Urothelium cell line (cell line): ENCODE data around the gene CTCFL.
A peak's percentile ranks its signal among the peaks of the same experiment; 100 is the strongest.

Experiments
- DNase-seq: peaks from one replicate; pipeline ENCODE4 v3.0.0; 2011; ENCODE audit warnings: low spot score, mixed read lengths
- FAIRE-seq: peaks from 2 replicates; lab custom pipeline; 2011; peaks lifted over from hg19 to GRCh38; lab: Jason Lieb, UNC

CTCFL gene, protein sequence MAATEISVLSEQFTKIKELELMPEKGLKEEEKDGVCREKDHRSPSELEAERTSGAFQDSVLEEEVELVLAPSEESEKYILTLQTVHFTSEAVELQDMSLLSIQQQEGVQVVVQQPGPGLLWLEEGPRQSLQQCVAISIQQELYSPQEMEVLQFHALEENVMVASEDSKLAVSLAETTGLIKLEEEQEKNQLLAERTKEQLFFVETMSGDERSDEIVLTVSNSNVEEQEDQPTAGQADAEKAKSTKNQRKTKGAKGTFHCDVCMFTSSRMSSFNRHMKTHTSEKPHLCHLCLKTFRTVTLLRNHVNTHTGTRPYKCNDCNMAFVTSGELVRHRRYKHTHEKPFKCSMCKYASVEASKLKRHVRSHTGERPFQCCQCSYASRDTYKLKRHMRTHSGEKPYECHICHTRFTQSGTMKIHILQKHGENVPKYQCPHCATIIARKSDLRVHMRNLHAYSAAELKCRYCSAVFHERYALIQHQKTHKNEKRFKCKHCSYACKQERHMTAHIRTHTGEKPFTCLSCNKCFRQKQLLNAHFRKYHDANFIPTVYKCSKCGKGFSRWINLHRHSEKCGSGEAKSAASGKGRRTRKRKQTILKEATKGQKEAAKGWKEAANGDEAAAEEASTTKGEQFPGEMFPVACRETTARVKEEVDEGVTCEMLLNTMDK

DNA sequence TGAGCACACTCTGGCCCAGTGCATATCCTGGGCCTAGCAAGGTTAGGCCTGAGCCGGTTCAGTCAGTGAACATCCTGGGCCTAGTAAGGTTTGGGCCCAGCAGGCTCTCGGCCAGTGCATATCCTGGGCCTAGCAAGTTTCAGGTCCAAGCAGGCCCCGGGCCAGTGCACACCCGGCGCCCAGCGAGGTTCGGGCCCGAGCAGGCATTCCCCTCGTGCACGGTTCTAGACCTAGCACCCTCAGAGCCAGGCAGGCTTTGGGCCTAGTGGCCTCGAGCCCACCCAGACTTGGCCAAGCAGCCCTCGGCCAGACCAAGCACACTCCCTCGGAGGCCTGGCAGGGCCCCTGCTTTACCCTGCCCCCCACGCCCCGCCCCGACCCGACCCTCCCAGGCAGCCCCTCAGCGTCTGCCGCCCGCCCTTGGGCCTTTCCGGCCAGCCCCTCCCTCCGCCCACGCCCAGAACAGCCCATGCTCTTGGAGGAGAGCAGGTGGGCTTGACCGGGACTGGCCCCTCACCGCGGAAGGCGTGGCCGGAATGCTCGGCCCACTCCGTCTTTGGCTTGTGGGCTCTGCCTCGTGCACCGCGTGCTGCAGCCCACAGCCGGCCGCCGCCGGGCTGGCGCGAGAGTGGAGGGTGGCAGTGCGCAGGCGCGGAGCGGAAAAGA is at the start of gene CTCFL:
Gene CTCFL (minus strand): TSS at position 630 of the 666 bp plus-strand sequence. CDS start 935 bp downstream, outside the sequence.
- DNase-seq (no peak), FAIRE-seq (peak; percentile 32)

DNA sequence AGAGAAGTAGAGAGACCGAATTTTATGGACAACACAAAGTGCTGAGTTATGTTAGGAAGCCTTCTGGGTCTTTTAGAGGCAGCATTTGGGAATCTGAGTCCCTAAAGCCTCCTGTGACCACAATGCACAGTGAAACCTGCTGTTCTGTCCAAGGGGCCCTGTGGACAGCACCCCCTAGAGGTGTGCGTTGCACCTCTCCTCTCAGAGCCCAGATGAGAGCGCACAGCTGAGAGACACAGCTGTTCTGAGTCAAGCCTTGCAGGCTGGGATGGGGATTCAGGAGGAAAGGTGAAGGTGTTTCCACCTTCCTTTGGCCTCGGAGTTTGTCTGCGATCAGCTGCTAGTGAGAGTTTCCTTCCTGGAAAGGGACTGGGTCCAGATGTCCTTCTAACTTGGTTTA is 49.0 kb upstream of the CTCFL start:
- no peak for FAIRE-seq
- DNase-seq = no peak

DNA sequence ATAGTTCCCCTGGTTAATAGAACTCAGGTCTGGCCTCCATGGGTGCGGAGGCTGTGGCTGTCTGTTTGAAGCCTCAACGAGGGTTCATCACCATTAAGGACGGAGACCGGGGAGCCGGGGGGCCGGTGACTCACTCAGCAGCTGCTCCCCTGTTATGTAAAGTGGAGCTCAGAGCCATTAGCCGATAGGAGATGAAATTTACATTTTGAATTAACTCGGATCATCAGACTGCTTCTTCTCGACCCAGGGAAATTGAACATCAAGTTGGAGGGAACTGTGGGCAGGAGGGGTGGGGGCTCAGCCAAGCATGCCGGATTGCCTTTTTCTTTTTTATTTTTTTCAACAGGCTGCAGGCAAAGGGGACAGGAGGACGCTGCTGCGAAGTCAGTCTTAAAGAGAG is 48.3 kb upstream of the CTCFL start:
- DNase-seq (no peak), FAIRE-seq (no peak)

DNA sequence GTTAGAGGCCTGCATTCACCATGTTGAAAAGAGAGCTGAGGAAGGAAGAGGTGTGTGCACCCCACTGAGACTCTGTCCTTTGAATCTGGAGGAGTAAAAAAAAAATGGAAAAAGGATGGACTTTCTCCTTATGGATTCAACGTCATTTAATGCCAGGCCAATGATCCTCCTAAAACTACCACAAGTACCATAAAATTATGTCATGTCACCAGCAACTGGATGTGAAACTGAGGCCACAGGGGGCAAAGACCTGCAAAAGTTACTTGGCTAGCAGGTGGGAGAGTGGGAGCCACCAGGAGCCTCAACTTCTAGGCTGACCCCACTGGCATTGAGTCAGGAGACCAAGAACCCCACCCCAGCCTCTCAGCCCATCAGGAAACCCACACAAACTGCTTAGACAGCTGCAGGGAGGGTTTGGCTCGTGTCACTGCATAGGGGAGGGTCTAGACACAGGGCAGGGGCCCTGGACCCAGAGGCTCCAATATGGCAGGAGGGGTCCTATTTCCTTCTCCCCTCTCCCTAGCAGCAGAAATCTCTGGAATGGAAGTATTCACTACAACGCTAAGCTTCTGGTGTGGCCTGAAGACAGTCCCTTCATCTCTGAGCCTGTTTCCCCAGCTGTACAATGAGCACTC is 47.0 kb upstream of the CTCFL start:
- no peak for FAIRE-seq
- DNase-seq = no peak

DNA sequence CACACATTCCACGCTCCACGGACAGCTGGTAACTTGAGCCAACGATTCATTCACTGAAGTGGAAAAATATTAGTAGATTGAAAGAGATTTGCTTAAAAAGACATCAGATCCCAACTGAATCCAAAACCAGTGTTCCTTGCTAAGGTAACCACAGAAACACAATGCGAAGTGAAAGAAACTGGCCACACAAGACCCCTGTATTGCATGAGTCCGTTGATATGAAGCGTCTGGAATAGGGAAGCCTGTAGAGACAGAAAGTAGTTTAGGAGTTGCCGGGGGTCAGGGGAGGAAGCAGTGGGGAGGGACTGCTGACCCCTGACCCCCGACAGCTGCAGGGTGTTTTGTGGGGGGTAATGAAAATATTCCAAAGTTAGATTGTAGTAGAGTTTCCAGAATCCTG is 46.0 kb upstream of the CTCFL start:
- FAIRE-seq (no peak), DNase-seq (no peak)

DNA sequence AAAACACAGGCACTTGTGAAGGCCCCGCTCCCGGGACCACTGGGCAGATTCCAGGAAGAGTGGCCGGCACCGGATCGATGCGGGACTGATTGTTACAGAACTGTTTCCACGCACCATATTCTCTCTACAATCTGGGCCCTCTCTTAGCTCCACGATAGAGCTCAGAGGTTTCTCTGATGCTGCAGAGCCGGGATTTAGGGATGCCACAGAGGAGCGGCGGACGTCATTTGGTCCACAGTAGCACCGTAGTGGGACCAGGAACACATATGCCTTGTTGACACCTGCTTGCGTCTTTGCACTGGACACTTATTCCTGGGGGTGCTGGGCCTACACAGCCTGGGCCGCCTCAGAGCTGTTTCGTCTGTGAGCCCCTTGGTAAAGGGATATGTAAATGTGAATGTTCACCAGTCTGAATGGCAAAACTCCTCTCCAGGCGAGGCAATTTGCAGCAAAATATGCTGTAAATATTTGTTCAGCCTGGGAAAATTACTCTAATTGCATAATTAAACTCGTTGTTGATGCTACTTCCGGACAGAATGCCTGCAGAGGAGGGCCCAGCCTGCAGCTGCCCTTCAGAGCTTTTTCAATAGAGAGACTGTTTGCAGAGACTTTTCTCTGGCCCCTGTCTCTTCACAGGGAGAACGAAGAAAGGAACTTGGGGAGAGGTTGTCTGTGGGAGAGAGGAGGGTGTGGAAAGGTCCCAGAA is 45.4 kb upstream of the CTCFL start:
- FAIRE-seq = no peak
- no peak for DNase-seq

DNA sequence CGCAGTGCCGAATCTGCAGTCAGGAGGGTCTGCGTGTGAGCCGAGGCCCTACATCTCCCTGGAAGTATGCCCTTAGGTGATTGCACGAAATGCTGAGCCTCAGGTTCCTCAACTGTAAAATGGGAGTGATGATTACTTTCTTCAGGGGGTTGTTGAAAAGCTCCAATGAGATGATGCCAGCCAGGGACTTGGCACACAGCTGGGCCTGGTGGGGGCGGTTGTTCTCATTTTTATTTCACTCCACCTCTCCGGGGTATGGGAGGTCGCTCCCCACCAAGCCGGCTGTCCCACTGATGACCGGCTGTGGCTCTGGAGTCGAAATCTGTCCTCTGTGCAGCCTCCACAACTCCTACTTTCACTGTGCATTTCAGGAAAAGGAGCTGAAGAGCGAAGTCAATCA is 44.0 kb upstream of the CTCFL start:
- DNase-seq (no peak), FAIRE-seq (no peak)

DNA sequence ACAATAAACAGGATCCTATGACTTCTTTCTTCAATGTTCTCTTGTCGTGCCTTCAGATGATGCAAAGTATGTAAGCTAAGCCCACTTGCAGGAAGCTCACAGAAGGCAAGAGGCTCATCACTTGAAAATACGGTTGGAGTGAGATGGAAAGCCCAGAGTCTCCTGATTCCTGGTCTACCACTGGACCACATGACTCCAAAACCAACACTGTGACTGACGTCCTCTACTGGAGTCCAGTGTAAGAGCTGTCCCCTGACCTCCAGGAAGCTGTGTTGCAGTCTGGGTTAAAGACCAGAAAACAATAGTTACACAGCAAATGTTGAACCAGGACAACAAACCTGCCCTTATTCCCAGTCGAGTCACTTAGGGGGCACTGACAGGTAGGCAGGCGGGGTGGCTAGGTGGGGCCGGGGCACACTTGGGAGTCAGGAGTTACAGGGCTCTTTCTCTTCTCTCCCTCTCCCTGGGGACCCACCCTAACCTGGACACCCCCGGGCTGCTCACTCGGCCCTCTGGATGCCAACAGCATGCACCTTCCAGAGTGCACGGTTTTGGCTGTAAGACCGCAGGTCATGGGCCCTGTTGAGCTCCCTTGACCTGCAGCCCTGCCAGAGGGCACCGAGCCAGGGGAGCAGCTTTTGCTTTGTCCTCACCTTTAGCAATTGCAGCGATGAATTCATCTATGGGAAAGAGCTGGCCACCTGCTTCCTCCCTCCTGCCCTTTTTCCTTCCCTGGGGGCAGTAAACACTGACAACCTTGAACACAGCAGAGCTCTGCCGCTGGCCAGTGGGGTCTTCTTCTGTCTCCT is 43.4 kb upstream of the CTCFL start:
- FAIRE-seq = no peak
- no peak for DNase-seq

DNA sequence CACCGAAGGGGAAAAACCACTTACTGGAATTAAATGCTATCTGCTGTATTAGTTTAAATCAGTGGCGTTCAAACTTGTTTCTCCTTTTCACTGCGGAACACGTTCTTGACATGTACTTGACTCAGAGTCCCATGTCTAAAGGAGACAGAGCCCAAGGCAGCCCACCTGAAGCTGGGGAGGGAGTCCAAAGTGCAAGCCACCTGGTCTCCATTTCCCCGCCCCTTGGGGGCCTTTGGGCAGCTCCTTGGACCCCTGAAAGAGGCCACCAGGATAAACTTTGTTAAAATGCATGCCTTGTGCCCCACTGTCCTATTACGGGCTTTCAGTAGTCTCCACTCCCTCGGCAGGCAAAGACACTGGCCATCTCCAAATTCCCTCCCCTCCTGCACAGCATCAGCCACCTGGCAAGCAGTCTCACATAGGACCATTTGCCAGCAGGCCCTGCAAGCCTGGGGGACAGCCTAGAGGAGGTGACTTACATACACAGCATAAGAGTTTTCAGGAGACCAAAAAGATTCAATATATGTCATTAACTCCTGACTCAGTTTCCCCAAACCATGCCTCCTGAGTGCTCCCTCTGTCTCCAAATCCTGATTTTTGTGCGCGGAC is 42.6 kb upstream of the CTCFL start:
- DNase-seq = no peak
- no peak for FAIRE-seq

DNA sequence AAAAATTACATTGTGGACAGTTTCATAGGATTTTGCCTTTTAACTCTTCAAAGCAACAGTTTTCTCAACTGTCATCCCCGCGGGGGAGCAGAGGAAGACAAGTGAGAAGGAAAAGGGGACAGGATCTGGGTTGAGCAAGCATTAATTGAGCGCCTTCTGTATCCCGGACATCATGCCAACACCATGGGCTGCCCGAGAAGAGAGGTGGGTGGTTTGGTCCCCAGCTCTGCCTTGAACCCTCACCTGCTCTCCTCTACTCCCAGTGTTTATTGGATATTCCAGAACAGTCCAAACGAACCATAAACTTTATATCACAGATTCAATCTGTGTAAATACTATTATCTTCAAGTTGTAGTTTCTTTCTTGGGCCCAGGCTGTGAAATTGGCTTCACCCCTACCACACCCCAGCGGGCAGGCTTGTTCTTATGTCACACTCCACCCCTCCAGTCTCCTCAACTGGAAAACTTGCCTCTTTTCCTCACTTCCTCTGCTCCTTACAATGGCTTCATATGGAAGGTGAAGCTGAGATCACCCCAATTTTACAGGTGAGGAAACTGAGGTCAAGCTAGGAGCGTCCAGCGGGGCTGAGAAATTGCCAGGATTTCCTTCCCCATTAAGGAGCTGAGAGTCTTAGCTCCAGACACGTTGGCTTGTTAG is 42.0 kb upstream of the CTCFL start:
- FAIRE-seq (no peak), DNase-seq (no peak)

DNA sequence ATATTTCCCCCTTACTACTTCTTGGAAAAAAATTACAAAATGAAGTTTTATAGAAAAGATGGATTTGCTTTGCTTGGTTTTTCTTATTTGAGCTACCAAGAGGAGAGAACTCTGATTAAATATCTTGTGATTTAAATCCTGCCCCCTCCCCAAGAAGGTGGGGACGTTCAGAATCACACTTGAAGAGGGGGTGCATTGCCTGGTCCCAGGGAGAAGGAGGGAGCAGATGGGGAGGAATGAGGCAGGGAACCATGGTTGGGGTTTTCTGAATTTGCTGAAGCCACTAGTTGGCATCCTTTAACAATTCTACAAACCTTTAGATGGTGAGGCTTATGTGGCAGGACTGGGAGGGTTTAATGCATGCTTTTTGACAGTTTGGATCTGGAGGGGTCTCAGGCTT is 41.5 kb upstream of the CTCFL start:
- FAIRE-seq (no peak), DNase-seq (no peak)

DNA sequence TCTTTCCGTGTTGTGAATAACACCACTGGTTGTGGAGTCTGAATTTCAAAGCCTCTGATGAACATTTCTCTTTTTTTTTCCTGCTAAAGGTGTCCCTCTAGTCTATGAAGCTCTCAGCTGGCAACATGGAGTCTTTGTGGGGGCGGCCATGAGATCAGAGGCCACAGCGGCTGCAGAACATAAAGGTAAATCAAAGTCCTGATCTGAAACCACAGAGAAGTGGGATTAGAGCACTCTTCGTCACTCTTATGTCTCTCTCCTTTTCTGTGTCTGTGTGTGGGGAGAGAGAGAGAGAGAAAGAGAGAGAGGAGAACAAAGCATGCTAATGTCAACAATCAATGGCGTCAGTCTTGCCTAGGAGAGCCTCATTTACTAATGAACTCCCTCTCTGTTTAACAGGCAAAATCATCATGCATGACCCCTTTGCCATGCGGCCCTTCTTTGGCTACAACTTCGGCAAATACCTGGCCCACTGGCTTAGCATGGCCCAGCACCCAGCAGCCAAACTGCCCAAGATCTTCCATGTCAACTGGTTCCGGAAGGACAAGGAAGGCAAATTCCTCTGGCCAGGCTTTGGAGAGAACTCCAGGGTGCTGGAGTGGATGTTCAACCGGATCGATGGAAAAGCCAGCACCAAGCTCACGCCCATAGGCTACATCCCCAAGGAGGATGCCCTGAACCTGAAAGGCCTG is 40.2 kb upstream of the CTCFL start:
- DNase-seq (no peak), FAIRE-seq (no peak)

DNA sequence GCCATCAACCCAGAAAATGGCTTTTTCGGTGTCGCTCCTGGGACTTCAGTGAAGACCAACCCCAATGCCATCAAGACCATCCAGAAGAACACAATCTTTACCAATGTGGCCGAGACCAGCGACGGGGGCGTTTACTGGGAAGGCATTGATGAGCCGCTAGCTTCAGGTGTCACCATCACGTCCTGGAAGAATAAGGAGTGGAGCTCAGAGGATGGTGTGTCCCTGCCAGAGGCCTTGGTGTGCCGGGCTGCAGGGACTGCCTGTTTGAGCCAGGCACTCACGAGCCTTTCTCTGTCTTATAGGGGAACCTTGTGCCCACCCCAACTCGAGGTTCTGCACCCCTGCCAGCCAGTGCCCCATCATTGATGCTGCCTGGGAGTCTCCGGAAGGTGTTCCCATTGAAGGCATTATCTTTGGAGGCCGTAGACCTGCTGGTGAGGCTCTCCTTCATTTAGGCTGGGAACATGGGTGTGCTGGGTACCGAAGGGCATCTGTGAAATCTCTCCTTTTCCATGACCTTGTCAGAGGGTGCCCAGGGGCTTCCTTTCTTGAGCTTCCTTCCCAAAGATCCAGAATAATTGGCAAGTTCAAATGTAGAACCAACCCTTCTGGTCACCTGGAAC is 39.4 kb upstream of the CTCFL start:
- FAIRE-seq (no peak), DNase-seq (no peak)

DNA sequence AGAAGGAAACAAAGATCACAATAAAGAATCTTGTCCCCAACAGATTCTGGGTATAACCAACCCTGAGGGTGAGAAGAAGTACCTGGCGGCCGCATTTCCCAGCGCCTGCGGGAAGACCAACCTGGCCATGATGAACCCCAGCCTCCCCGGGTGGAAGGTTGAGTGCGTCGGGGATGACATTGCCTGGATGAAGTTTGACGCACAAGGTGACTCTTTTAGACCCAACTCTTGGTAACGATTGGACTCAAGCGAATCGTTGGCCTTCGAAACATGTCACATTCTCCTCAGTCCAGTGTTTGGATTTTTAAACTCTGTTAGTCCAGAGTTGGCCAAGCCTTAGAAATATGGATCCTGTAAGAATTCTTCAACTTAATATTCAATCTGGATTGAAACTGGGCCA is 38.6 kb upstream of the CTCFL start:
- no peak for FAIRE-seq
- no peak for DNase-seq

DNA sequence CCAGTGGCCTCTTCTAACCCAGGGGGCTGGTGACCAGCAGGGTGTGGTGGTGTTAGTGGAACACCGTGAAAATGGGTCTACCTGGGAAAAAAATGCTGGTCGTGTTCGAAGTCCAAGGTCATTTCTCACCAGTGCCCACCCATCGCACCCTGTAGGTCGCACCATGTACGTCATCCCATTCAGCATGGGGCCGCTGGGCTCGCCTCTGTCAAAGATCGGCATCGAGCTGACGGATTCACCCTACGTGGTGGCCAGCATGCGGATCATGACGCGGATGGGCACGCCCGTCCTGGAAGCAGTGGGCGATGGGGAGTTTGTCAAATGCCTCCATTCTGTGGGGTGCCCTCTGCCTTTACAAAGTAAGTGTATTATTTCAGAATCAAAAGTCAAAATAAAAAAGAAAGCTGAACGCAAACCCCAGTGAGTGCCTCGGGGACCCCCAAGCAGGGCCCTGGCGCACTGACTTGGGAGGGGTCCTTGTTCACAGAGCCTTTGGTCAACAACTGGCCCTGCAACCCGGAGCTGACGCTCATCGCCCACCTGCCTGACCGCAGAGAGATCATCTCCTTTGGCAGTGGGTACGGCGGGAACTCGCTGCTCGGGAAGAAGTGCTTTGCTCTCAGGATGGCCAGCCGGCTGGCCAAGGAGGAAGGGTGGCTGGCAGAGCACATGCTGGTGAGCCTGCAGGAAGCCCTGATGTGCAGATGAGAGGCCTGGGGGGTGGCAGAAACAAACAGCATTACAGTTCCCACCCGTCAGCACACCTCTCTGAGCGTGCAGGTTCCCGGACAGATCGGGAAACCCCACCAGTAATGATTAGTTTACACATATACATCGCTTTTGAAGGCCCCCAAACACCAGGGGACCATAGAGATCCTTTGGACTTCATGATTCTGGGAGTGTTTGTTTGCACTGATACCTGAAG is 37.9 kb upstream of the CTCFL start:
- FAIRE-seq (no peak), DNase-seq (no peak)

DNA sequence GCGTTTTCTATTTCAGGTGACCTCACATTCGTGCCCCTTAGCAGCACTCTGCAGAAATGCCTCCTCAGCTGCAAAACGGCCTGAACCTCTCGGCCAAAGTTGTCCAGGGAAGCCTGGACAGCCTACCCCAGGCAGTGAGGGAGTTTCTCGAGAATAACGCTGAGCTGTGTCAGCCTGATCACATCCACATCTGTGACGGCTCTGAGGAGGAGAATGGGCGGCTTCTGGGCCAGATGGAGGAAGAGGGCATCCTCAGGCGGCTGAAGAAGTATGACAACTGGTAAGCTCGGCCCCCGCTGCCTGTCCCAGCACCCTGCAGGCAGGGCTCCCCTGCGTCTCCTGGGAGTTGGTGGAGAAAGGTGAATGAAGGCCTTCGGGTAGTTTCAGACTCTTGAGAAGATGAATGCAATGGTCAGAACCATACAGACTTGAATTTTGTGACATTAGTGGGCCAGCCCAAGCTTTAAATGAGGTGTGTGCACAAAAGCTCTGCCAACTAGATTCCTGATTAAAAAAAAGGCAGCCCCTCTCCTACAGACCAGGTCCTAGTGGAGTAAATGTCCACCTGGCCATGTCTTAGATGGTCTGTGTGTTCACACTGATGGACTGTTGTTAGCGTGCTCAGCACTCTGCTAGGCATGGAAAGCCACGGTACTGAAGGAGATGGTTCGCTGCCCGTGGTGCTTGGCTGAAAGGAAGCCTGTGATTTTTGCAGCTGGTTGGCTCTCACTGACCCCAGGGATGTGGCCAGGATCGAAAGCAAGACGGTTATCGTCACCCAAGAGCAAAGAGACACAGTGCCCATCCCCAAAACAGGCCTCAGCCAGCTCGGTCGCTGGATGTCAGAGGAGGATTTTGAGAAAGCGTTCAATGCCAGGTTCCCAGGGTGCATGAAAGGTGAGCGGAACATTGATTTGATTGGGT is 36.7 kb upstream of the CTCFL start:
- FAIRE-seq (no peak), DNase-seq (no peak)
